B cell (primary cell): ENCODE measurements around the gene RNF26. TPM values are rescaled to one million over a fixed set of nuclear protein-coding genes. Genes with fewer than 3 reads are reported as not detected.

Experiments used
- ATAC-seq: fragments of 200-7000 bp; cut with Tn5 transposase; one replicate; pipeline ENCODE4 v1.10.0; 2021; ENCODE audit warnings: low read depth, mild to moderate bottlenecking, moderate number of reproducible peaks, moderate library complexity
- CTCF ChIA-PET: fragments of 350-600 bp; sonication (Branson Sonifier 250); formaldehyde crosslinking; loops from one replicate; lab custom pipeline; 2021; ENCODE audit warnings: antibody characterized with exemption, inconsistent platforms; lab: Charles Lee
- POLR2A ChIA-PET: fragments of 350-600 bp; sonication (Branson Sonifier 250); formaldehyde crosslinking; loops from one replicate; lab custom pipeline; 2021; ENCODE audit warnings: antibody characterized with exemption; lab: Charles Lee
- DNase-seq: peaks from one replicate; pipeline ENCODE4 v3.0.0; 2013
- H2AFZ ChIP-seq: 2 replicates; pipeline ENCODE4 v1.6.1; 2012; ENCODE audit warnings: mild to moderate bottlenecking, low read depth, low read length; ENCODE audit not compliant: insufficient read depth, poor library complexity, severe bottlenecking
- H3K27ac ChIP-seq, 2 donors: 1 replicate in 1 of 2; 2 replicates in 1 of 2; pipeline ENCODE4 v1.5.1; 2012 to 2013; ENCODE audit warnings: low read length in 2 of 2, mild to moderate bottlenecking in 2 of 2, moderate library complexity in 1 of 2
- H3K27me3 ChIP-seq, 4 experiments: fragments of 200-600 bp in 1 of 4; sonication (generic) in 1 of 4; replicated peaks in 1 of 4; 1 replicate in 2 of 4; 2 replicates in 2 of 4; pipeline versions ENCODE4 v1.6.1 to v1.7.0; 2013 to 2016; ENCODE audit warnings: low read length in 3 of 4, mild to moderate bottlenecking in 2 of 4, mixed read lengths in 1 of 4, moderate library complexity in 1 of 4; ENCODE audit not compliant: insufficient read depth in 4 of 4, control insufficient read depth in 3 of 4; ENCODE audit errors: control extremely low read depth in 1 of 4
- H3K36me3 ChIP-seq, 2 experiments: replicated peaks in 1 of 2; 1 replicate in 1 of 2; 2 replicates in 1 of 2; pipeline versions ENCODE4 v1.6.1 to v1.7.1; 2013; ENCODE audit warnings: low read length in 1 of 2; ENCODE audit not compliant: insufficient read depth in 2 of 2, control insufficient read depth in 1 of 2; ENCODE audit errors: control extremely low read depth in 1 of 2, extremely low read depth in 1 of 2
- H3K4me1 ChIP-seq, 2 donors: fragments of 200-600 bp in 1 of 2; sonication (generic) in 1 of 2; 1 replicate in 1 of 2; 2 replicates in 1 of 2; pipeline versions ENCODE4 v1.5.1 to v1.6.1; 2013 to 2017; ENCODE audit warnings: low read length in 2 of 2; ENCODE audit not compliant: control insufficient read depth in 2 of 2, insufficient read depth in 2 of 2
- H3K4me2 ChIP-seq: replicated peaks from 2 replicates; pipeline ENCODE3; 2012; ENCODE audit warnings: mild to moderate bottlenecking, low read depth, low read length; ENCODE audit not compliant: poor library complexity, severe bottlenecking
- H3K4me3 ChIP-seq, 5 experiments: fragments of 200-600 bp in 1 of 5; sonication (generic) in 1 of 5; 1 replicate in 3 of 5; 2 replicates in 2 of 5; pipeline versions ENCODE4 v1.5.1 to v1.7.0; 2011 to 2016; ENCODE audit warnings: low read length in 4 of 5, mild to moderate bottlenecking in 4 of 5, low read depth in 2 of 5, control low read depth in 1 of 5, moderate library complexity in 1 of 5; ENCODE audit not compliant: insufficient read depth in 1 of 5; ENCODE audit errors: control extremely low read depth in 1 of 5, extremely low read depth in 1 of 5
- H3K79me2 ChIP-seq: fragments of 200-600 bp; sonication (generic); one replicate; pipeline ENCODE4 v1.6.0; 2016; ENCODE audit warnings: low read length; ENCODE audit not compliant: control insufficient read depth, insufficient read depth
- H3K9ac ChIP-seq: fragments of 200-600 bp; sonication (generic); 2 replicates; pipeline ENCODE4 v1.6.1; 2017; ENCODE audit warnings: mild to moderate bottlenecking, low read length, moderate library complexity
- H3K9me3 ChIP-seq, 3 donors: one replicate each; pipeline versions ENCODE4 v1.6.1 to v1.7.1; 2013; ENCODE audit warnings: low read length in 2 of 3; ENCODE audit not compliant: control insufficient read depth in 2 of 3, insufficient read depth in 1 of 3; ENCODE audit errors: control extremely low read depth in 1 of 3
- H4K20me1 ChIP-seq: 2 replicates; pipeline ENCODE4 v1.6.0; 2012; ENCODE audit warnings: mild to moderate bottlenecking, low read length; ENCODE audit not compliant: insufficient read depth, control insufficient read depth, poor library complexity, severe bottlenecking
- H3K27ac Mint-ChIP-seq: one replicate; pipeline ENCODE4 v1.8.0; 2021; ENCODE audit warnings: mixed read lengths
- H3K27me3 Mint-ChIP-seq: one replicate; pipeline ENCODE4 v1.8.0; 2021; ENCODE audit warnings: mixed read lengths
- H3K4me1 Mint-ChIP-seq: one replicate; pipeline ENCODE4 v1.8.0; 2021; ENCODE audit warnings: mixed read lengths
- H3K4me3 Mint-ChIP-seq: one replicate; pipeline ENCODE4 v1.8.0; 2021; ENCODE audit warnings: mixed read lengths
- H3K9me3 Mint-ChIP-seq: one replicate; pipeline ENCODE4 v1.8.0; 2022; ENCODE audit warnings: mixed read lengths; ENCODE audit not compliant: insufficient read depth
- CTCF ChIP-seq: fragments of 200-600 bp; IDR thresholded peaks from one replicate; pipeline ENCODE4 v1.8.0; 2022; ENCODE audit warnings: antibody characterized with exemption, mild to moderate bottlenecking
- EZH2 ChIP-seq: IDR thresholded peaks from 2 replicates; pipeline ENCODE4 v1.6.1; 2012; ENCODE audit warnings: borderline replicate concordance, low read depth, mild to moderate bottlenecking, moderate library complexity, low read length; ENCODE audit not compliant: insufficient read depth, poor library complexity, severe bottlenecking
- WGBS: methylation state at CpG from one replicate; pipeline ENCODE4 v1.1.5; 2013; ENCODE audit warnings: missing lambda C conversion rate; ENCODE audit not compliant: insufficient coverage; 5-methylcytosine and 5-hydroxymethylcytosine counted together
- intact Hi-C: fragments of 100-400 bp; cut with micrococcal nuclease; formaldehyde crosslinking; loops from one replicate; pipeline ENCODE4 v1.10.0; 2022
- polyA plus RNA-seq: library from polyadenylated mRNA; depleted of rRNA; stranded (reverse); fragments of >200 nt; gene quantifications from 2 replicates; pipeline ENCODE4 v1.2.3, GENCODE V29; 2012
- total RNA-seq, 2 donors: library from RNA; stranded (reverse); fragments of 120-200 nt in 1 of 2; gene quantifications; 1 replicate in 1 of 2; 2 replicates in 1 of 2; pipeline versions ENCODE4 v1.2.3 to v1.2.4, GENCODE V29; 2013 to 2022

The RNF26 gene
- total and polyA plus RNA-seq, 2 donors (not counting 1 experiment from before 2014, with no cell fraction given): 15.5 to 21.8 TPM

GRCh38 chr11:119305556-119306372 is 28.6 kb upstream of the RNF26 start:
- no peaks in the 10 kb centered on the region for H3K79me2 ChIP-seq
- no peak overlapping the region for H3K9ac ChIP-seq
- WGBS: 100% methylated on average over 6 of the region's 7 CpGs
- H2AFZ ChIP-seq: no peak overlapping the region
- Mint-ChIP-seq H3K27me3 (no peaks in the 10 kb centered on the region), H3K9me3 (no peaks in the 10 kb centered on the region), H3K4me1 (no peaks in the 10 kb centered on the region), H3K27ac (no peak overlapping the region), H3K4me3 (no peak overlapping the region)
- no peak overlapping the region for H3K27ac ChIP-seq
- no peaks in the 10 kb centered on the region for H3K4me1 ChIP-seq
- POLR2A ChIA-PET: no interaction called here
- H3K27me3 ChIP-seq: no peaks in the 10 kb centered on the region
- TF ChIP-seq EZH2: no peak
- TF ChIP-seq CTCF: no peak
- CTCF ChIA-PET: interaction anchor here (0.9 kb wide), 1 partner anchor 18 kb away, joined by 3 read pairs; no protein-coding TSS in a partner anchor
- ATAC-seq: no peak
- no peak overlapping the region for H3K4me3 ChIP-seq
- H4K20me1 ChIP-seq: no peaks in the 10 kb centered on the region
- H3K4me2 ChIP-seq: no peak overlapping the region
- H3K36me3 ChIP-seq: peaks cover 29 to 48% of the 10 kb centered on the region in 2 experiments
- DNase-seq: no peak
- intact Hi-C loops: no loop called here
- H3K9me3 ChIP-seq: no peaks in the 10 kb centered on the region

GRCh38 chr11:119306373-119306890 is 27.9 kb upstream of the RNF26 start:
- Histone ChIP-seq H3K4me3 (no peak overlapping the region), H3K4me1 (no peaks in the 10 kb centered on the region), H3K27ac (no peak overlapping the region), H3K27me3 (no peaks in the 10 kb centered on the region), H3K36me3 (peaks cover 24 to 41% of the 10 kb centered on the region in 2 experiments), H2AFZ (no peak overlapping the region), H3K9ac (no peak overlapping the region), H4K20me1 (no peaks in the 10 kb centered on the region), H3K4me2 (no peak overlapping the region), H3K9me3 (no peaks in the 10 kb centered on the region), H3K79me2 (no peaks in the 10 kb centered on the region)
- Mint-ChIP-seq H3K27me3 (no peaks in the 10 kb centered on the region), H3K27ac (peak overlapping the region; percentile 20), H3K9me3 (no peaks in the 10 kb centered on the region), H3K4me1 (no peaks in the 10 kb centered on the region), H3K4me3 (no peak overlapping the region)
- ATAC-seq (no peak), DNase-seq (no peak)
- TF ChIP-seq CTCF: no peak
- no peak for TF ChIP-seq EZH2
- 78% methylated on average over 3 of the region's 5 CpGs for WGBS
- ChIA-PET POLR2A (no interaction called here), CTCF (interaction anchor here (0.8 to 0.9 kb wide), 2 partner anchors 18 to 138 kb away, joined by 3 read pairs; no protein-coding TSS in a partner anchor)
- intact Hi-C loops: no loop called here
